NCI-H774 (cell line): ENCODE data around the gene PDE6A.

Experiments
- DNase-seq: peaks from one replicate; lab custom pipeline; 2025; lab: John Stamatoyannopoulos, UW

The PDE6A gene

GRCh38 chr5:149810856-149811255, 133.7 kb downstream of the PDE6A start:
- DNase-seq: no peak

GRCh38 chr5:149809931-149810691, 134.5 kb downstream of the PDE6A start:
- DNase-seq: peak; percentile 56

- no peak for DNase-seq
These were observed 136.2 kb downstream of the PDE6A start for GRCh38 chr5:149808264-149808982.
